ENCODE measurements around the gene NHP2.
A peak's percentile ranks its signal among the peaks of the same experiment; 100 is the strongest.

The NHP2 gene

DNA sequence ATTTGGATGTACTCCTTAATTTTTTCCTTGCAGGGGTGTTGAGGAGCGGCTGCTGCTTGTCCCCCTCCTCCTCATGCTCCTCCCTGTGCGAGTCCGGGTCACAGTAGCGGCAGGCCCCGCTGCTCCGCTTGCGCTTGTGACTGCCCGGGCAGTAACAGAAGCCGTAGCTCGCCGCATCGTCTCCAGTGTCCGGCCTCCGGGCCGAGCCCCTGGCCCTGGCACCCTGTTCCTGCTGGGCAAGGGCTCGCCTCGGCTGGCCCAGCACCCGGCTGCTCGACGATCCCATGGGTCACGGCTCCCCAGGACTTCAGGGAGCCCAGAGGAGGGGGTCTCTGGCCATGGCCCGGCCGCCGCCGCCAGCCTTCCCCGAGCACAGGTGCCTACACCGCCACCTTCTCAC lies 33.3 kb upstream of the NHP2 start, which contains the start of gene GMCL2:
TSS of gene GMCL2 (minus strand) at position 358 of the 400 bp plus-strand sequence. CDS start at position 286, 72 bp downstream.
- DNase-seq = no peak
- Mint-ChIP-seq H3K9me3 (no peaks in the 10 kb centered on the region), H3K4me3 (no peak within 1 kb of the TSS), H3K4me1 (peaks cover 8% of the 10 kb centered on the region), H3K27me3 (peaks cover 10% of the 10 kb centered on the region), H3K27ac (no peak within 1 kb of the TSS)
- no peak for ATAC-seq

DNA sequence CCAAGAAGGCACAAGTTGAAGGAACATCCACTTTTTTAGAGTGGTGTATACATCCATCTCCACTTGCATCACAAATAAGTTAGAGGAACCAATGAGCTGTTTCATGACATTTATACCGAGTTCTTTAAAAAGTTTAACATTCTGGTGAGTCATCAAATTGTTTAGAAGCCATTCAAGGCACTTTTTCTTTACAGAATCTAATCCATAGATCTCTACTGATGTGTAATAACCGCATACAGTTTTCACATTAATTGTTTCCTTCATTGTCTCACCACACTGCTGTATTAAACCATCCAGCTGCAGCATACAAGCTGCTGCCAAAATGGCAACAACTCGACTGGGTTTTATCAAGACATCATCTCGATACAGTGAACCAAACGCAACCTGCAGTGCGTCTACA lies 32.7 kb upstream of the NHP2 start:
- H3K4me1 Mint-ChIP-seq = peaks cover 10% of the 10 kb centered on the region
- DNase-seq (no peak), ATAC-seq (no peak)
- H3K27me3 Mint-ChIP-seq = peaks cover 10% of the 10 kb centered on the region
- H3K27ac Mint-ChIP-seq = no peak overlapping the region
- no peak overlapping the region for H3K4me3 Mint-ChIP-seq
- H3K9me3 Mint-ChIP-seq = no peaks in the 10 kb centered on the region

DNA sequence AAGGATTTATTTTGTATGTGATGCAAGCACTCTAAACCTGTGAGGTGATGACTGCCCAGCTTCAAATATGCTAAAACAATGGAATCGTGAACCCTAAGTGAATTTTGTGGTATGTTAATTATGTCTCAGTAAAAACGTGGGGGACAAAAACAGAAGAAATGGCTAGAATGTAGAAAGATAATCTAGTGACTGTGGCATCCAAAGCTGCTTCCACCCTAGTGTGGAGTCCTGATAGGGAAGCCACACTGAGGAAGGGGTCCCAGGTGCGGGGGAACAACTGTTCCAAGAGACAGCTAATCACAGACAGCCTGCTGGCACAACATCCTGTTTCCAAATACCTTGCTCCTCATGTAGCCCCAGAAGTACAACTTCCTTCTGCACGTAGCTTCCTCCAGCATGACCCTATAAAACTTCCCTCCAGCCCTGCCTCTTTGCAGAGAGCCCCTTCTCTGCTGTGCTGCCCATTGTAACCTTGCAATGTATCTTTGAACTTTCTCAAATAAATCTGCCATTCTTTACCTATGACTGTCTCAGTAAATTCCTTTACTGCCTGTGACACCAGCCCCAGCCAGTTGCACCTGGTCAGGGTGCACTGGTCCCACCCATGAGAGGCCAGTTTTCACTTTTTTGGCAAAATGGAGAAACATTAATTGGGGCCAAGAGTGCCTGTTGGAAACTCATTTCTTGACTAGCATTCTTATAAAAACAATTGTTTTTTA lies 28.6 kb upstream of the NHP2 start:
- DNase-seq = no peak
- no peaks in the 10 kb centered on the region for H3K9me3 Mint-ChIP-seq
- H3K4me1 Mint-ChIP-seq = peaks cover 10% of the 10 kb centered on the region
- no peaks in the 10 kb centered on the region for H3K27me3 Mint-ChIP-seq
- peak overlapping the region in 1 of 2 donors; percentile 13 for H3K4me3 Mint-ChIP-seq
- no peak for ATAC-seq
- H3K27ac Mint-ChIP-seq = no peak overlapping the region

DNA sequence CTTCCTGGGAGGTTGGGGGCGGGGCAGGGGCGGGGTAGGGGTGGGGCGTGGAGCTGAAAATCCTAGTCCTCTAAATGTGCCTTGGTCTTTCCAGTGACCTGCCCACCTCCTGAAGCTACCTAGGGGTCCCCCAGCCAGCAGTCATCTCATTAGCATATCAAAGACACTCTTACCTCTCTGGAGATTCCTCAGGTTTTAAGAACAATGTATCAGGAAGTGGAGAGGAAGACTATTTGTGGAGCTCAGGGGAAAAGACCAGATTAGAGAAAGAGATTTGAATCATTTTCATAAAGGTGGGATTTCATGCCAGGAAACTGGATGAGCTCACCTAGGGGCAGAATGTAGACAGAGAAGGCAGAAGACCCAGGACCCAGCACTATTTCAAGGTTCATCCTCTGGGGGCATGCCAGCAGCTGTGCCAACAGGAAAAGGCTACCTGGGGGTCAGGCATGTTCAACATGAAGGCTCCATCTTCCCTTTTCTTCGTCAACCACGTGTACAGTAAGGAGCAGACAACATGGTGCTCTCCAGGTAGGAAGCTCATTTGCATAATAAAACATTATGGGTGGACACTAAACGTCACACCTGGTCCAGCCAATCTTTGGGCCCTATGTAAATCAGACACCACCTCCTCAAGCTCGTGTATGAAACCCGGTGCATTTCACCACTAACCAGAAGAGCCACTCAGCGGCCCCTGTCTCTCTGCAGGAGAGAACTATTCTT lies 26.6 kb upstream of the NHP2 start:
- Mint-ChIP-seq H3K9me3 (no peaks in the 10 kb centered on the region), H3K27ac (peak overlapping the region in 1 of 2 donors; percentile 12), H3K27me3 (no peaks in the 10 kb centered on the region), H3K4me1 (peaks cover 10% of the 10 kb centered on the region), H3K4me3 (no peak overlapping the region)
- ATAC-seq (no peak), DNase-seq (no peak)

DNA sequence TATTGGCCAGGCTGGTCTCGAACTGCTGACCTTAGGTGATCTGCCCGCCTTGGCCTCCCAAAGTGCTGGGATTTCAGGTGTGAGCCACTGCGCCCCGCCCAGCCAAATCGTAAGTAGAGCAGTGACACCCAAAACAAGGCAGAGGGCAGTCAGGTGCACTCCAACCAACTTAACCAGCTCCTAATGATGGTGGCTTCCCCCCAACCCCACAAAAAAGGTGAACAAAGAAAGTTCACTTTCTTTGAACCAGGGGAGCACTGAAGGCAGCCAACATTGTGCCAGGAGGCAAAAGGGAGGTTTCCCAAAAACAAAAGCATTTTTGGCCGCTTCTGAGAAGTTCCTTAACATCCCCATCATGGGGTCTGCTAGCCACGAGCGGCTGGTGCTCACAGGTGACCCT lies 23.9 kb upstream of the NHP2 start:
- H3K27me3 Mint-ChIP-seq = no peaks in the 10 kb centered on the region
- no peak overlapping the region for H3K27ac Mint-ChIP-seq
- H3K9me3 Mint-ChIP-seq = no peaks in the 10 kb centered on the region
- no peak for DNase-seq
- no peak overlapping the region for H3K4me3 Mint-ChIP-seq
- peaks cover 8% of the 10 kb centered on the region for H3K4me1 Mint-ChIP-seq
- no peak for ATAC-seq

DNA sequence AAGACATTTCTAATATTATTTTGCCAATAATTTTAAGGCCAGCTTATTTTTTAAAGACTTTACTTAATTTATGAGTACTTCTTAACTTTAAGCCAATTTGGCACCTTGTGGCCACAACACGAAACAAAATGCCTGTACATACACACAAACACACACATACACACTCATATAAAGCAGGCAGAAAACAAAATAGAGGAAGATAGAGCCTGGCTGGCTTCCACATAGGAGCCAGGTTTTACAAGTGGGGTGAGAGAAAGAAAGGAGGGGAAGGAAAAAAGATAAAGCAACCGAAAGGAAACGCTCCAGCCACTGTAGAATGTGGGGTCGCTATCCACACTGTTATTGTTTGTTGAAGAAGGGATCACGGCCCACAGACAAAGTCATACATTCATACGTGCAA lies 23.1 kb upstream of the NHP2 start:
- no peaks in the 10 kb centered on the region for H3K27me3 Mint-ChIP-seq
- no peaks in the 10 kb centered on the region for H3K9me3 Mint-ChIP-seq
- no peak overlapping the region for H3K27ac Mint-ChIP-seq
- ATAC-seq (no peak), DNase-seq (no peak)
- H3K4me1 Mint-ChIP-seq = peaks cover under 1% of the 10 kb centered on the region
- no peak overlapping the region for H3K4me3 Mint-ChIP-seq

DNA sequence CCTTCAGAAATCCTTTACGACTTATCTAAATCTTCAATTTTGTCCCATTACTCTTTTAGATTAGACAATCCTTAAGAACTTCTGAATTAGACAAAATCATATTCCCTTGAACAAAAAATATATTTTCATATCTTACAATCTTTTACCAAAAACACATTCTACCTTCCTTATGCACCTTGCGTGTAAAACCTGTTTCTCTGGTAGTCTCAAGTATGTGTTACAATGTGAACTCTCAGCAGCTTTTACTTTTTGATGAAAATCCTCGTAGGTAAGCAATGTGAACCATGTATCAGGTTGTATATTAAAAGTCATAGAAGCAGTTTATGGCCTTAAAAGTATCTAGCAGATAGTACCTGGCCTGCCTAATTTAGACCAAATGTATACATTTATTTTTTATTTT lies 20.8 kb upstream of the NHP2 start:
- H3K4me3 Mint-ChIP-seq = no peak overlapping the region
- no peaks in the 10 kb centered on the region for H3K9me3 Mint-ChIP-seq
- peaks cover 5% of the 10 kb centered on the region for H3K27me3 Mint-ChIP-seq
- H3K4me1 Mint-ChIP-seq = no peaks in the 10 kb centered on the region
- ATAC-seq = no peak
- DNase-seq = no peak
- H3K27ac Mint-ChIP-seq = no peak overlapping the region

DNA sequence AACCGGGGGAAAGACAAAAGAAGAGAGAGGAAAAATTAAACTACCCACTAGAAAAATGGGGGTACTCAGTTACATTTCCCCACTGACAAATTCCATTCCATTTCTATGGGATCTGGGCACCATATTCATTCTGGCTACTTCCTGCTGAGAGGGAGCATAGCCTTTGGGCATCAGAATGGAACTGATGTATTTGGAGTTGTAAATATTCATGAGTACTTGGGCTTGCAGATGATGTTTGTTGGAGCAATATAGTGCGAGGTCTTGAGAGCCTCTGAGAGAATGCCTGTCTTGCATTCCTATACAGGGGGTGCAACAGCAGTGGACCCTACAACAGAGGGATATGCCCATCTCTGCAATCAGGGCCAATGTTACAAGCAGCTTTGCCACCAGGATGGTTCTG lies 16.8 kb upstream of the NHP2 start:
- Mint-ChIP-seq H3K4me3 (no peak overlapping the region), H3K27ac (no peak overlapping the region), H3K4me1 (no peaks in the 10 kb centered on the region), H3K9me3 (no peaks in the 10 kb centered on the region), H3K27me3 (peaks cover 10% of the 10 kb centered on the region)
- ATAC-seq (no peak), DNase-seq (no peak)

DNA sequence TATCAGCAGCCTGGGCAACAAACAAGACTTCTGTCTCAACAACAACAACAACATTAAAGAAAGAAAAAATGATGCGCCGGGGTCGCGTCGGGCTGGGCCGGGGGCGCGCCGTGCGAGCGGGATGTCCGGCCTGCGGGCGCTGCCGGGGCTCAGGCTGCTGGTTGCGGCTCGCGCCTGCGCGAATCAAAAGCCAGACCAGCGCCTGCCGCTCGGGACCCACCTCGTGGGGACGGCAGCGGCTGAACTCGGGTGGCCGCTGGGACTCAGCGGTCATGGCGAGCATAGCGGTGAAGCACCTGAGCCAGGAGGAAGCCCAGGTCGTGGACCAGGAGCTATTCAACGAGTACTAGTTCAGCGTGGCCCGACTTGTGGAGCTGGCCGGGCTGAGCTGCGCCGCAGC lies 11.9 kb upstream of the NHP2 start:
- Mint-ChIP-seq H3K27ac (no peak overlapping the region), H3K4me3 (no peak overlapping the region), H3K4me1 (peaks cover 14% of the 10 kb centered on the region), H3K9me3 (no peaks in the 10 kb centered on the region), H3K27me3 (peaks cover 39% of the 10 kb centered on the region)
- no peak for ATAC-seq
- DNase-seq = no peak

DNA sequence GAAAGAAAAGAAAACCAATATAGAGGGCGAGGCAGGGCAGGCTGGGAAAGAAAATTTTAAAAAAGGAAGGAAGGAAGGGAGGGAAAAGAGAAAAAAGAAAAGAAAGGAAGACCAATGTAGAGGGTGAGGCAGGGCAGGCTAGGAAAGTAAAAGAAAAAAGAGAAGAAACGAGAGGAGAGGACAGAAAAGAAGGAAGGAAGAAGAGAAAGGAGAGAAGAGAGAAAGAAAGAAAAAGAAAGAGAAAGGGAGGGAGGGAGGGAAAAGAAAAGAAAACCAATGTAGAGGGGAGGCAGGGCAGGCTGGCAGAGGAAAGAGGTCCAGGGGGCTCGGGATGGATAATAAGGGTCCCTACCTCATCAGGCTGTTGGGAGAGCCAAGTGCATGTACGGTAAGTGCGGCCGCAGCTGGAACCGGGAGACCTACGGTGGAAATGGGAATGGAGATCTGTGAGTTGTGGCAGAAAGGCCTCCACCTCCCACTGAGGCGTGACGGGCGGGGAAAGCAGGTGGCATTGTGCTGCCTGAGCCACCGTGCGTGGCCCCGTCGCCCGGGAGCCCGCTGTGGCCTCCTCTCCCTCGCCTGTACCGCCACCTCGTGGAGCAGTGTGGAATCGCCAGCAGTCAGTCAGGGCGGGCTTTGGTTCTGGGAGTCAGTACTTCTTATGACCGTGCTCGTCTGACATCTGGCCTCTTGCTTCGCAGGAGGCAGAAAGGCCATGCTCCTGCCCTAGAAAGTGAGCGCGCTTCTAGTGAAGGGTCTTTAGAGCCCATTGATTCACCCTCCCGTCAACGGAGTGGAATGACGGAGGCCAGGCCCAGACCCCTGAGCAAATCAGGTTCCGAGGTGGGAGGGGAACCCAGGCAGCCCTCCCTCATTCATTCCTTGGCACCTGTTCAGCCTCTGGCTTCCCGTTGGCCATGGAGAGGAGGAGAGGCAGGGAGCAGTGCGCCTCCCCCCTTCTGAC lies 10.4 kb upstream of the NHP2 start:
- Mint-ChIP-seq H3K27ac (peak overlapping the region in 1 of 2 donors; percentile 1), H3K27me3 (peaks cover 30% of the 10 kb centered on the region), H3K4me1 (peaks cover 14% of the 10 kb centered on the region), H3K4me3 (peak overlapping the region; percentile 35 to 69), H3K9me3 (no peaks in the 10 kb centered on the region)
- DNase-seq (peak; percentile 92 to 96), ATAC-seq (peak; percentile 99)

DNA sequence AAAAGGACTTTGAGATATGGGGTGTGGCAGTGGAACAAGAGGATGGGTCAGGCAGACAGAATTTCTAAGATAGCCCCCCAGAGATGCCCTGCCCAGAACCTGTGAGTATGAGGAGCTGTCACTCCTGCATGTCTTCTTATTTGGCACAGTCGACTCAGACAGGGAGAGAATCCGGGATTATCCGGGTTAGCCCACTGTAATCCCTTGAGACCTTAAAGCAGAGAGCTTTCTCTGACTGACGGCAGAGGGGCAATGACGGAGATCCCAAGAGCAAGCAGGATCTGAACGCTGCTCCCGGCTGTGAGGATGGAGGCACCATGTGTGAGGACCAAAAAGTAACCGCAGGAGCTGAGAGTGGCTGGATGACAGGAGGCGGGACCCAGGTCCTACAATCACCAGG lies 8.8 kb upstream of the NHP2 start:
- Mint-ChIP-seq H3K4me1 (peaks cover 14% of the 10 kb centered on the region), H3K9me3 (no peaks in the 10 kb centered on the region), H3K4me3 (no peak overlapping the region), H3K27ac (no peak overlapping the region), H3K27me3 (peaks cover 28% of the 10 kb centered on the region)
- DNase-seq = no peak
- ATAC-seq = no peak

DNA sequence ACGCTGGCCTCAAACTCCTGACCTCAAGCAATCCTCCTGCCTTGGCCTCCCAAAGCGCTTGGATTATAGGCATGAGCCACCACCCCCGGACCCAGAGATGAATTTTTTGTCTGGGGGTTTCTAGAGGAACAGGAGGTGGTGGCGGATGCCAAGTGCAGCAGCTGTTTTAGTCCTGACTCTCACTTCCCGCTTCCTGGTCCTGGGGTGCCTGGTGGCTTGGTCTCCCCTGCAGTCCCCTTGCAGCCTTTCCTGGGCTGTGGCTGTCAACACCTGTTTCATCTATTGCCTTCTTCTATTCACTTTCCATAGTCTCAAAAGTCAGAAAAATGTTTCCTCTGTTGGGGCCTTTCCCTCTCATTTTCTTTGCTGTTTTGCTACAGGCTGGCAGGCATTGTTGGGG lies 6.5 kb upstream of the NHP2 start:
- Mint-ChIP-seq H3K4me1 (peaks cover 14% of the 10 kb centered on the region), H3K9me3 (no peaks in the 10 kb centered on the region), H3K27ac (no peak overlapping the region), H3K4me3 (no peak overlapping the region), H3K27me3 (peaks cover 28% of the 10 kb centered on the region)
- DNase-seq (no peak), ATAC-seq (no peak)

DNA sequence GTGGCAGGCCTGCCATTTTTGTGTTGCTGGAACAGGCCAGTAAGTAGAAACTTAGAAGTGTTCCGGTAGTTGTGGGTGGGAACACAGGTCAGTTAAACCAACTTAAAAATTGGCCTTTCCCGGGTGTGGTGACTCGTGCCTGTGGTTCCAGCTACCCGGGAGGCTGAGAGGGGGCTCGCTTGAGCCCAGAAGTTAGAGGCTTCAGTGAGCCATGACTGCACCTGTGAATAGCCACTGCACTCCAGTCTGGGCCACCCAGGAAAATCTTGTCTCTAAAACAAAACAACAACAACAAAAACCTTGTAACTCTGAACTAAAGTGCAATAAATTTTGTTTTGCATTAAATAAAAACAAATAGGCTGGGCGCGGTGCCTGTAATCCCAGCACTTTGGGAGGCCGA lies 1.4 kb upstream of the NHP2 start:
- H3K27ac Mint-ChIP-seq = no peak overlapping the region
- DNase-seq (no peak), ATAC-seq (no peak)
- H3K4me1 Mint-ChIP-seq = peaks cover 46% of the 10 kb centered on the region
- H3K4me3 Mint-ChIP-seq = peak overlapping the region in 1 of 2 donors; percentile 15
- H3K27me3 Mint-ChIP-seq = no peaks in the 10 kb centered on the region
- no peaks in the 10 kb centered on the region for H3K9me3 Mint-ChIP-seq

DNA sequence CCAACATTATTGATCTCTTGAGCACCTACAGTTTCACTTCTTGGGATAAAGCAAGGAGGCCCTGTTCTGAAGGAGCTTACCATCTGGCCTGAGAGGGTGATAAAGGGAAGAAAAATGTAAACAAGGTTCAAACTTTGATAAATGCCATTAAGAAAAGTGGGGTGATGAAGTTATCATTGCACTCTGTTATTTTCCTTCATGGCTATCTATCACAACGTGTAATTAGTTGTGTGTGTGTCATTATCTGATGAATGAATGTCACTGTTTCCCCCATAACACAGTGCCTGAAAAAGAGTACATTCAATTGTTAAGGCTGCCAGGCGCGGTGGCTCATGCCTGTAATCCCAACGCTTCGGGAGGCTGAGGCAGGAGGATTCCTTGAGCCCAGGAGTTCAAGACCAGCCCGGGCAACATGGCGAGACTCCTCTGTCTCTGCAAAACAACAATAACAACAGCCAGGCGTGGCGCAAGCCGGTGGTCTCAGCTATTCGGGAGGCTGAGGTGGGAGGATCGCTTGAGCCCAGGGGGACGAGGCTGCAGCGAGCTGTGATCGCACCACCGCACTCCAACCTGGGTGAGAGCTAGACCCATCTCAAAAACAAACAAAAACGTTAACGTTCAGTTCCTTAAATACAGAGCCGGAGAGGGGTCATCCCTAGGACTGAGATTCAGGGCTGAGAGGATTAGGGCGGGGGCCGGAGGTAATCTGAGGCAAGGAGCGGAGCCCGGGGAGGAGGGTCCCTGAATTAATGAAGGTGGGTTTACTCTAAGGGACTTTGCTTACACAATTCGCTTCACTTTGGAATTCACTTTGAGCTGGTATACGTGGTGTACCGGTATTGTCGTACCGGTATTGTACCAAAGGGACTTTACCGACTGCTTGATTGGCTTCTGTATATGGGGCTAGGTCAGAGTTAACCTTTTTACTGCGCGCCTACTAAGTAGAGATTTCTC lies 917 bp downstream of the NHP2 start:
- no peaks in the 10 kb centered on the region for H3K27me3 Mint-ChIP-seq
- peak overlapping the region; percentile 85 to 97 for H3K27ac Mint-ChIP-seq
- peak overlapping the region; percentile 98 to 99 for H3K4me3 Mint-ChIP-seq
- H3K4me1 Mint-ChIP-seq = peaks cover 69% of the 10 kb centered on the region
- DNase-seq (no peak), ATAC-seq (no peak)
- no peaks in the 10 kb centered on the region for H3K9me3 Mint-ChIP-seq

Measured in stimulated activated naive CD8-positive, alpha-beta T cell treated with anti-CD3 and anti-CD28 coated beads, Interleukin-15, amount 100 ng/mL, for 72 hours (primary cell).